ENCODE data around the gene C1QL2. TPM values are rescaled to one million over a fixed set of nuclear protein-coding genes. Genes with fewer than 3 reads are reported as not detected.

Gene C1QL2
- total RNA-seq, 1 experiment from 2014 or later, result not detected

DNA sequence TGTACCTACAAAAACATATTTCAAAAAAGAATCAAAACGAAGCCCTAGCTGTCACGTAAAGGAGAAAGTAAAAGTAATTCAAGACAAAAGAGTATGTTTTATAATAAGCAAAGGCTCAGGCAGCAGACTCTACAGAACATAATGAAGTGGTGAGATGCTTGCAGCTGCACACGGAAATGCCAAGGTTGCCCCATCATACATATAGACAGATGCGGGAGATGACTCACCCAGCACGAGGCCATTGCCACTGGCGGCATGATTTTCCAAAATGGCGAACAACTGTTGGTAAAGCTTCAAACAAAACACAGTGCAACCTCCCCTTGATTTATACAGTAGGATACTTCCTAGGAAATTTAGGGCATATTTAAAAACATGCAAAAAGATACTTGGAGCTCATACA lies 26.0 kb upstream of the C1QL2 start:
- no peak overlapping the region for H3K27ac ChIP-seq (ENCODE audit: low read length)
- H3K9ac ChIP-seq (ENCODE audit: low read length), result no peak overlapping the region
- H3K9me3 ChIP-seq (ENCODE audit: low read length), result no peaks in the 10 kb centered on the region
- no peaks in the 10 kb centered on the region for H3K79me2 ChIP-seq (ENCODE audit: low read length)
- H3K27me3 ChIP-seq (ENCODE audit: low read length), result no peaks in the 10 kb centered on the region
- H3K9me2 ChIP-seq (replicated peaks; ENCODE audit: insufficient read depth, low read length), result no peaks in the 10 kb centered on the region
- no peak overlapping the region for H3K4me2 ChIP-seq (ENCODE audit: low read depth, low read length, poor library complexity, severe bottlenecking)
- H2AFZ ChIP-seq (ENCODE audit: low read length), result no peak overlapping the region
- no peaks in the 10 kb centered on the region for H3K4me1 ChIP-seq (ENCODE audit: low read length)
- no peak overlapping the region for H3K4me3 ChIP-seq (ENCODE audit: low read length)
- H4K20me1 ChIP-seq (ENCODE audit: insufficient read depth, low read depth, low read length), result no peaks in the 10 kb centered on the region
- H3K36me3 ChIP-seq (ENCODE audit: insufficient read depth, low read length), result no peaks in the 10 kb centered on the region
- DNase-seq, result no peak

DNA sequence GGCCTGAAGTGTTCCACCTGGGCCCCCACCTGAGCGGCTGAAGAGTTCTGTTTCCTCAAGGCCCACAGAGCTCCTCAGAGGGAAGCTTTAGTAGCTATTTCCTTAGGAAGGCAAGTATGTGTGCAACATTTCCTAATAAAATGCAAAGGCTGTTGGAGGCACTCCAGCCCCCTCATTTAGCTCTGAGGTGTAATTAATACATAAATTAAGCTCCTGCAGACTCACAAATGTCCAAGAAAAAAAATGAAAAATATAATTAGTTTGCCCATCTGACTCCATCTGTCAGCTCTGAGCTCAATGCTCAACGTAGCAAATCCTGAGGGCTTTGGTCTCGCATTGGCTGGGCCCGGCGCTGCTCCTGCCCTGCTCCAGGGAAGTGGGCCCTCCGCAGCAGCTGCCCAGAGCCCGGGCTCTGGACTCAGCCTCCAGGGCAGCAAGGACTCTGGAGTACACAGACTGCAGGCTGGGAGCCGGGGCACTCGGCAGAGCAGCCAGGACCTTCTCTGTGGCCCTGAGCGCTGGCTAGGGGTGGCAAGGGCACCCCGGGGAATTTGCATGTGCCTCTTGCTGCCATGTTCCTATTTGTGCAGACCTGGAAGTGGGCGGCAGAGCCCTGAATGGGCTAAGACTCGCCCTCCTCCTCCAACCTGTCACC lies 23.4 kb upstream of the C1QL2 start:
- Histone ChIP-seq H2AFZ (ENCODE audit: low read length) (no peak overlapping the region), H3K4me2 (ENCODE audit: low read depth, low read length, poor library complexity, severe bottlenecking) (no peak overlapping the region), H3K27ac (ENCODE audit: low read length) (no peak overlapping the region), H3K4me3 (ENCODE audit: low read length) (no peak overlapping the region), H3K4me1 (ENCODE audit: low read length) (no peaks in the 10 kb centered on the region), H3K9ac (ENCODE audit: low read length) (no peak overlapping the region), H3K79me2 (ENCODE audit: low read length) (no peaks in the 10 kb centered on the region), H3K9me3 (ENCODE audit: low read length) (no peaks in the 10 kb centered on the region), H4K20me1 (ENCODE audit: insufficient read depth, low read depth, low read length) (no peaks in the 10 kb centered on the region), H3K9me2 (replicated peaks; ENCODE audit: insufficient read depth, low read length) (no peaks in the 10 kb centered on the region), H3K36me3 (ENCODE audit: insufficient read depth, low read length) (no peaks in the 10 kb centered on the region), H3K27me3 (ENCODE audit: low read length) (no peaks in the 10 kb centered on the region)
- DNase-seq, result no peak

GRCh38 chr2:119181391-119181790 lies 22.8 kb upstream of the C1QL2 start:
- Histone ChIP-seq H3K4me2 (ENCODE audit: low read depth, low read length, poor library complexity, severe bottlenecking) (no peak overlapping the region), H3K27ac (ENCODE audit: low read length) (no peak overlapping the region), H3K9me3 (ENCODE audit: low read length) (no peaks in the 10 kb centered on the region), H3K27me3 (ENCODE audit: low read length) (no peaks in the 10 kb centered on the region), H3K4me3 (ENCODE audit: low read length) (no peak overlapping the region), H3K36me3 (ENCODE audit: insufficient read depth, low read length) (no peaks in the 10 kb centered on the region), H3K79me2 (ENCODE audit: low read length) (no peaks in the 10 kb centered on the region), H2AFZ (ENCODE audit: low read length) (no peak overlapping the region), H3K9ac (ENCODE audit: low read length) (no peak overlapping the region), H3K4me1 (ENCODE audit: low read length) (no peaks in the 10 kb centered on the region), H4K20me1 (ENCODE audit: insufficient read depth, low read depth, low read length) (no peaks in the 10 kb centered on the region), H3K9me2 (replicated peaks; ENCODE audit: insufficient read depth, low read length) (no peaks in the 10 kb centered on the region)
- DNase-seq, result no peak

DNA sequence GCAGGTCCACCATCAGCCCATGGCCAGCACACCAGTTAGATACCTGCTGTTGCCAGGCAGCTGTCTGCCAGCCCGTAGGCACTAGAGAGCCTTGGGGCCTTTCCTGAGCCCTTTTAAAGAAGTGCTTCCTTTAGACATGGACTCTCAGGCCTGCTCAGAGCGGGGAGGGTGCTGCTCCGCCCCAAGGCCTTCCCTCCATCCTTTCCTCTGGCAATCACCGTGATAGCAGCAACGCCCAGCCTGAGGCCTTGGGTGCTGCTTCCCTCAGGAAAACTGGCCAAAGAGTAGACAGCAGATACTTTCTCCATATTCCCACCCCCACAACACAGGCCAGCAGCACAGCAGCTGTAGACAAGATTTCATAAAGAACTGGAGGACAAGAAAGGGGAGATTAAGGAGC lies 22.3 kb upstream of the C1QL2 start:
- H3K79me2 ChIP-seq (ENCODE audit: low read length), result no peaks in the 10 kb centered on the region
- no peak for DNase-seq
- H3K9me3 ChIP-seq (ENCODE audit: low read length), result no peaks in the 10 kb centered on the region
- no peak overlapping the region for H3K4me2 ChIP-seq (ENCODE audit: low read depth, low read length, poor library complexity, severe bottlenecking)
- no peaks in the 10 kb centered on the region for H3K4me1 ChIP-seq (ENCODE audit: low read length)
- no peak overlapping the region for H3K4me3 ChIP-seq (ENCODE audit: low read length)
- no peaks in the 10 kb centered on the region for H3K27me3 ChIP-seq (ENCODE audit: low read length)
- H3K9me2 ChIP-seq (replicated peaks; ENCODE audit: insufficient read depth, low read length), result no peaks in the 10 kb centered on the region
- no peaks in the 10 kb centered on the region for H4K20me1 ChIP-seq (ENCODE audit: insufficient read depth, low read depth, low read length)
- no peaks in the 10 kb centered on the region for H3K36me3 ChIP-seq (ENCODE audit: insufficient read depth, low read length)
- no peak overlapping the region for H2AFZ ChIP-seq (ENCODE audit: low read length)
- no peak overlapping the region for H3K27ac ChIP-seq (ENCODE audit: low read length)
- H3K9ac ChIP-seq (ENCODE audit: low read length), result no peak overlapping the region

DNA sequence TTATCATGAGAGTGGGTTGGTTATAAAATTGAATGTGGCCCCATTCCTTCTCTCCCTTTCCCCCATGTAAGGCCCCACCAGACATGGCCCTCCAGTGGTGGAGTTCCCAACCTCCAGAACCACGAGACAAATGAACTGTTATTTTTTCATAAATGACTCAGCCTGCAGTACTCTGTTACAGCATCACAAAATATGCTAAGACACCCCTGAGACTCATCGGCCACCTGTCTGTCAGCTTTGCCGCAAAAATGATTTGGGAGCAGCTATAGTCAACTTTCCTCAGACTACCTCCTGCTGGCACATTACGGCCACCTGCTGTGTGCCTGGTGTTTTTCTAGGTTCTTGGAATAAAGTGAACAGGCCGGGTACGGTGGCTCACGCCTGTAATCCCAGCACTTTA lies 21.4 kb upstream of the C1QL2 start:
- Histone ChIP-seq H3K9me2 (replicated peaks; ENCODE audit: insufficient read depth, low read length) (no peaks in the 10 kb centered on the region), H3K9me3 (ENCODE audit: low read length) (no peaks in the 10 kb centered on the region), H3K4me3 (ENCODE audit: low read length) (no peak overlapping the region), H3K79me2 (ENCODE audit: low read length) (no peaks in the 10 kb centered on the region), H3K4me1 (ENCODE audit: low read length) (no peaks in the 10 kb centered on the region), H3K27ac (ENCODE audit: low read length) (no peak overlapping the region), H3K36me3 (ENCODE audit: insufficient read depth, low read length) (no peaks in the 10 kb centered on the region), H3K9ac (ENCODE audit: low read length) (no peak overlapping the region), H3K4me2 (ENCODE audit: low read depth, low read length, poor library complexity, severe bottlenecking) (no peak overlapping the region), H3K27me3 (ENCODE audit: low read length) (no peaks in the 10 kb centered on the region), H2AFZ (ENCODE audit: low read length) (no peak overlapping the region), H4K20me1 (ENCODE audit: insufficient read depth, low read depth, low read length) (no peaks in the 10 kb centered on the region)
- DNase-seq, result no peak

GRCh38 chr2:119179202-119179601 lies 20.7 kb upstream of the C1QL2 start:
- H3K27ac ChIP-seq (ENCODE audit: low read length), result no peak overlapping the region
- H3K4me2 ChIP-seq (ENCODE audit: low read depth, low read length, poor library complexity, severe bottlenecking), result no peak overlapping the region
- no peak overlapping the region for H2AFZ ChIP-seq (ENCODE audit: low read length)
- no peak for DNase-seq
- no peaks in the 10 kb centered on the region for H4K20me1 ChIP-seq (ENCODE audit: insufficient read depth, low read depth, low read length)
- H3K9ac ChIP-seq (ENCODE audit: low read length), result no peak overlapping the region
- H3K27me3 ChIP-seq (ENCODE audit: low read length), result no peaks in the 10 kb centered on the region
- H3K4me1 ChIP-seq (ENCODE audit: low read length), result no peaks in the 10 kb centered on the region
- H3K36me3 ChIP-seq (ENCODE audit: insufficient read depth, low read length), result no peaks in the 10 kb centered on the region
- H3K4me3 ChIP-seq (ENCODE audit: low read length), result no peak overlapping the region
- H3K79me2 ChIP-seq (ENCODE audit: low read length), result no peaks in the 10 kb centered on the region
- H3K9me2 ChIP-seq (replicated peaks; ENCODE audit: insufficient read depth, low read length), result no peaks in the 10 kb centered on the region
- no peaks in the 10 kb centered on the region for H3K9me3 ChIP-seq (ENCODE audit: low read length)

GRCh38 chr2:119178776-119179175 lies 20.2 kb upstream of the C1QL2 start:
- H3K27ac ChIP-seq (ENCODE audit: low read length), result no peak overlapping the region
- no peak overlapping the region for H3K4me3 ChIP-seq (ENCODE audit: low read length)
- no peaks in the 10 kb centered on the region for H3K4me1 ChIP-seq (ENCODE audit: low read length)
- H3K9me3 ChIP-seq (ENCODE audit: low read length), result no peaks in the 10 kb centered on the region
- H3K4me2 ChIP-seq (ENCODE audit: low read depth, low read length, poor library complexity, severe bottlenecking), result no peak overlapping the region
- no peak for DNase-seq
- H3K9me2 ChIP-seq (replicated peaks; ENCODE audit: insufficient read depth, low read length), result no peaks in the 10 kb centered on the region
- H4K20me1 ChIP-seq (ENCODE audit: insufficient read depth, low read depth, low read length), result no peaks in the 10 kb centered on the region
- H3K36me3 ChIP-seq (ENCODE audit: insufficient read depth, low read length), result no peaks in the 10 kb centered on the region
- H2AFZ ChIP-seq (ENCODE audit: low read length), result no peak overlapping the region
- no peak overlapping the region for H3K9ac ChIP-seq (ENCODE audit: low read length)
- H3K79me2 ChIP-seq (ENCODE audit: low read length), result no peaks in the 10 kb centered on the region
- no peaks in the 10 kb centered on the region for H3K27me3 ChIP-seq (ENCODE audit: low read length)

GRCh38 chr2:119177838-119178190 lies 19.3 kb upstream of the C1QL2 start:
- H3K4me2 ChIP-seq (ENCODE audit: low read depth, low read length, poor library complexity, severe bottlenecking), result no peak overlapping the region
- no peaks in the 10 kb centered on the region for H3K9me2 ChIP-seq (replicated peaks; ENCODE audit: insufficient read depth, low read length)
- no peak for DNase-seq
- H3K79me2 ChIP-seq (ENCODE audit: low read length), result no peaks in the 10 kb centered on the region
- H3K4me3 ChIP-seq (ENCODE audit: low read length), result no peak overlapping the region
- H3K4me1 ChIP-seq (ENCODE audit: low read length), result no peaks in the 10 kb centered on the region
- H2AFZ ChIP-seq (ENCODE audit: low read length), result no peak overlapping the region
- H4K20me1 ChIP-seq (ENCODE audit: insufficient read depth, low read depth, low read length), result no peaks in the 10 kb centered on the region
- no peaks in the 10 kb centered on the region for H3K9me3 ChIP-seq (ENCODE audit: low read length)
- no peaks in the 10 kb centered on the region for H3K27me3 ChIP-seq (ENCODE audit: low read length)
- no peak overlapping the region for H3K9ac ChIP-seq (ENCODE audit: low read length)
- no peak overlapping the region for H3K27ac ChIP-seq (ENCODE audit: low read length)
- H3K36me3 ChIP-seq (ENCODE audit: insufficient read depth, low read length), result no peaks in the 10 kb centered on the region

All from Karpas-422 (cell line).